RWPE2 (cell line): Measurements from ENCODE around the gene RSU1.

Experiments
- ATAC-seq: fragments of 200-7000 bp; cut with Tn5 transposase; 3 replicates; pipeline ENCODE4 v1.9.1; 2021; ENCODE audit warnings: low read depth
- DNase-seq: peaks from one replicate; pipeline ENCODE4 v3.0.0-alpha.2; 2020; ENCODE audit warnings: low spot score
- H3K27ac ChIP-seq: fragments of 450-650 bp; 2 replicates; pipeline ENCODE4 v1.5.1; 2017; ENCODE audit warnings: mild to moderate bottlenecking; ENCODE audit not compliant: poor library complexity, severe bottlenecking
- H3K27me3 ChIP-seq: fragments of 250-450 bp; sonication (Bioruptor Pico); 2 replicates; pipeline ENCODE4 v1.5.1; 2021; ENCODE audit warnings: mild to moderate bottlenecking, moderate library complexity; ENCODE audit not compliant: insufficient read depth, poor library complexity, severe bottlenecking
- H3K36me3 ChIP-seq: fragments of 250-450 bp; sonication (Bioruptor Pico); 2 replicates; pipeline ENCODE4 v1.5.1; 2020; ENCODE audit warnings: low read depth, mild to moderate bottlenecking, moderate library complexity
- H3K4me1 ChIP-seq: fragments of 250-450 bp; sonication (Bioruptor Pico); 2 replicates; pipeline ENCODE4 v1.5.1; 2021; ENCODE audit warnings: mild to moderate bottlenecking, moderate library complexity; ENCODE audit not compliant: insufficient read depth, poor library complexity, severe bottlenecking
- H3K4me3 ChIP-seq: fragments of 250-450 bp; sonication (Bioruptor Pico); 2 replicates; pipeline ENCODE4 v1.5.1; 2021; ENCODE audit warnings: mild to moderate bottlenecking, moderate library complexity; ENCODE audit not compliant: severe bottlenecking
- H3K9me3 ChIP-seq: fragments of 250-450 bp; sonication (Bioruptor Pico); 2 replicates; pipeline ENCODE4 v1.5.1; 2021; ENCODE audit warnings: mild to moderate bottlenecking, moderate library complexity; ENCODE audit not compliant: severe bottlenecking
- CTCF ChIP-seq: fragments of 450-650 bp; IDR thresholded peaks from one replicate; pipeline ENCODE4 v1.5.1; 2017; ENCODE audit warnings: mild to moderate bottlenecking, moderate library complexity; ENCODE audit not compliant: poor library complexity, severe bottlenecking

RSU1 gene

GRCh38 chr10:16674147-16674703 lies 143.0 kb downstream of the RSU1 start:
- Histone ChIP-seq H3K4me3 (no peak overlapping the region), H3K9me3 (no peaks in the 10 kb centered on the region), H3K27me3 (no peaks in the 10 kb centered on the region), H3K27ac (no peak overlapping the region), H3K4me1 (no peaks in the 10 kb centered on the region), H3K36me3 (no peaks in the 10 kb centered on the region)
- no peak for ATAC-seq
- TF ChIP-seq CTCF: no peak
- no peak for DNase-seq

- no peak for DNase-seq
Observed at GRCh38 chr10:16673443-16673842, 143.8 kb downstream of the RSU1 start.

GRCh38 chr10:16663444-16663843 lies 153.8 kb downstream of the RSU1 start:
- no peak for ATAC-seq
- Histone ChIP-seq H3K27ac (no peak overlapping the region), H3K27me3 (no peaks in the 10 kb centered on the region), H3K36me3 (no peaks in the 10 kb centered on the region), H3K4me1 (no peaks in the 10 kb centered on the region), H3K9me3 (no peaks in the 10 kb centered on the region), H3K4me3 (no peak overlapping the region)
- no peak for DNase-seq
- no peak for TF ChIP-seq CTCF

More at GRCh38 chr10:16673443-16673842, 143.8 kb downstream of the RSU1 start:
- H3K4me1 ChIP-seq: no peaks in the 10 kb centered on the region
- no peak for ATAC-seq
- H3K27me3 ChIP-seq: no peaks in the 10 kb centered on the region
- no peak overlapping the region for H3K4me3 ChIP-seq
- H3K9me3 ChIP-seq: no peaks in the 10 kb centered on the region
- no peaks in the 10 kb centered on the region for H3K36me3 ChIP-seq
- H3K27ac ChIP-seq: no peak overlapping the region
- no peak for TF ChIP-seq CTCF

- Histone ChIP-seq H3K9me3 (no peaks in the 10 kb centered on the region), H3K27ac (no peak overlapping the region), H3K36me3 (no peaks in the 10 kb centered on the region), H3K4me1 (no peaks in the 10 kb centered on the region), H3K27me3 (no peaks in the 10 kb centered on the region), H3K4me3 (no peak overlapping the region)
- DNase-seq: no peak
- no peak for TF ChIP-seq CTCF
- no peak for ATAC-seq
Observed at GRCh38 chr10:16662923-16663322, 154.3 kb downstream of the RSU1 start.

- Histone ChIP-seq H3K27ac (no peak overlapping the region), H3K9me3 (no peaks in the 10 kb centered on the region), H3K4me1 (peaks cover 2% of the 10 kb centered on the region), H3K4me3 (no peak overlapping the region), H3K36me3 (no peaks in the 10 kb centered on the region), H3K27me3 (no peaks in the 10 kb centered on the region)
- no peak for TF ChIP-seq CTCF
- DNase-seq: no peak
- no peak for ATAC-seq
Observed at GRCh38 chr10:16656895-16657294, 160.3 kb downstream of the RSU1 start.
